Measurements from ENCODE around the gene ITPKB.

The ITPKB gene

DNA sequence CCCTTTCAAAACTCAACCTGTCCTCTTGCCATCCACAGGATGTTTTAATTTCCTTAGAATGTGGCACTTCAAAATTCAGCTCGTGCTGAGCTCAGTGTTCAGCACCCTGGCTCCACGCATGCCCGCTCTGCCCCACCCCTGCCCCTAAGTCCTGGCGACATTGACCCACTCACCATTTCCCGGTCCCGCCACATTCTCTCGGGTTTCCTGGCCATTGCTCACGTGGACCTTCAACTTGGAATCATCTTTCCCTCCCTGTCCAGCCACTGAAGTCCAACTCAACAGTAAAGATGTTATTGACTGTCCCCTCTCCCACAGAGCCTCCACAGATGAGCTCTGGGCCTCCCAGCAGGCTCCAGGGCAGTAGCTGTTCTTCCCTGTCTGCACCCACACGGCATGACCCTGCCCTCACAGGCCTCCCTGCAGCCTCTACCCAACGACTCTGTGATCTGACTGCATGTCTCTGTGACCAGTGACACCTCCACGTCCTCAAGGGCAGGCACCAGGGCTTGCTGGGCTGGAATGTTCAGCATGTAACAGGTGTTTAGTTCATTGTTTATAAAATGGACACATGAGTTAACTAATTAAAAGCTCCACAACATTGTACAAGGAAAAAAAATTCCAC lies 53.8 kb downstream of the ITPKB start:
- DNase-seq (ENCODE audit: low spot score): no peak

DNA sequence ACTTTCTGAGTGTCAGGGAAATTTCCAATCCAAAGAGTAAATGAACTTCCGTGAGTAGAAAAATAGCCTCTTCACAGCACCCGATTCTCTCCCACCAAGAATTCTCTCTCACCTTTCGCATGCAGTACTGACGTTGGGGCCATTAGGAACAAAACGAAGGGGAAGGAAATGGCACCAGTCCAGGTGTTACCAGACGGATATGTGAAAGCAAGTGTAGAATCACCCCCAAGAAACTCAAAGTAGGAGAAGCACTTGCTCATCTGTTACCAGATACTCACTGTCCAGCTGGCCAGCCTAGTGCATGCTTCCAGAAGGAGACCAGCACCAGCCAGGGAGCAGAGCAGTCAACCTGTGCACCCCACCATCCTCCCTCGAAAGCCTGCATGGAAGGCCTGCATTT lies 55.1 kb downstream of the ITPKB start:
- no peak for DNase-seq (ENCODE audit: low spot score)

- DNase-seq (ENCODE audit: low spot score): no peak
Observed at GRCh38 chr1:226682871-226683814, 55.9 kb downstream of the ITPKB start.

- DNase-seq (ENCODE audit: low spot score): no peak
Observed at GRCh38 chr1:226681652-226682493, 57.2 kb downstream of the ITPKB start.

GRCh38 chr1:226680653-226681052 lies 58.4 kb downstream of the ITPKB start:
- no peak for DNase-seq (ENCODE audit: low spot score)

DNA sequence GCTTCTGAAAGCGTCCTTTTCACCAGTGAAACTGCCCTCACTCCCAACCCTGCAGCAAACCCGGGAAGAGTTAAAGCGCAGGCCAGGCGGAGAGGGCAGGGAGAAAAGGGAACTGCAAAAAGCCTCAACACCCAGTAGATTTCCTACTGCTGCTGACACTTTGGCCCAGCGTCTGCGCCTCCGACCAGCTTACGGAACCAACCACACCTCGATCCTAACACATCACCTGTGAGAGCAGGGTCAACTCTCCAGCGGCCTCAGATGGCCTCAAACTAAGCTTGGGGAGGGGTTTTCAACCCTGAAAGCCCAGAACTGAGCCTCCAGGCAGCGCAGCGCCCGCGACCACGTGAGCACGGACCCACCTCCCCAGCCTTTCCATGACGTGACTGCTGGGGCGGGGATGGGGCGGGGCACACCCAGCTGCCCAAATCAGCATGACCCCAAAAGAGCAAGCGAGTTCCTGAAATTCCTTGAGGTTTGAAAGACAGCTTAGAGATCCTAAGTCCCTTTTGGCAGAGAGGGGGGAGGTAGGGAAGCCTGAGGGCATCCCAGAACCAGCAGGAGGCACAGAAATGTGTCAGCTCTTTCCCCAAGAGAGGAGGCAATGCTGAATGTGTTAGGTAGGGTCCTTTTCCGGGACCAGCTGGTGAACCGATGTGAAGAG lies 59.1 kb downstream of the ITPKB start:
- DNase-seq (ENCODE audit: low spot score): peak; percentile 94

DNA sequence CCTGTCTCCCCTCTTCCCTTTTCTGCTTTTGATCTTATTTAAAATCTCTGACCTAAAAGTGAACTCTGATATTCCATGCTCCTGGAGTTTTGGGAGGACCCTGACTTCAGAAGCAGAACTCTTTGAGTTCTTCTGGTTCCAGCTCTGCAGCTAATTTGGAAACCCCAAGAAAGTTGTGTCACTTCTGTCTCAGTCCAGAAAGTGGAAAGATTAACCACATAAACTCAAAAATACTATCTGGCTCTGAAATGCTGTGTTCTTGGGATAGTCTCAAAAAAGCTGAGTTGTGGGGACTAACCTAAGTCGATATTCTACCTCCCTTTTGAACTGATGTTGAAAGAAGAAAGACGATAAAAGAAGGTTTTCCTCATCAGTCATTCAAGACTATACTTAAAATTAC lies 59.8 kb downstream of the ITPKB start:
- no peak for DNase-seq (ENCODE audit: low spot score)

GRCh38 chr1:226678701-226679100 lies 60.4 kb downstream of the ITPKB start:
- no peak for DNase-seq (ENCODE audit: low spot score)

DNA sequence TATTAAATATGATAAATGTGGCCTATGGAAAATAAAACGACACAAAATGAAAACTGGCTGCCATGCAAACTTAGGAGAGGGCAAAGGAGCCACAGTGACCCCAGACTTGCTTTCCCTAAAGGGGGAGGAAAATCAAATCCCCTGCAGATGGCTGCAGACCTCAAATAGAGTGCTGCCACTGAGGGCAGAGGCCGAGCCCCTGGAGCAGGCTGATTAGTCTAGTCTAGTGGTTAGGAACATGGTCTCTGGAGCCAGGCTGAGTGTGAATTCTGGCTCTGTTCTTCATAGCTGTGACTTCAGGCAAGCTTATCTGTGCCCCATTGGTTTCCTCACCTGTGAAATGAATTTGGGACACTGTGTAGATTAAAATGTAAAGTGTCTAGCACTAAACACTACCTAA lies 60.8 kb downstream of the ITPKB start:
- no peak for DNase-seq (ENCODE audit: low spot score)

DNA sequence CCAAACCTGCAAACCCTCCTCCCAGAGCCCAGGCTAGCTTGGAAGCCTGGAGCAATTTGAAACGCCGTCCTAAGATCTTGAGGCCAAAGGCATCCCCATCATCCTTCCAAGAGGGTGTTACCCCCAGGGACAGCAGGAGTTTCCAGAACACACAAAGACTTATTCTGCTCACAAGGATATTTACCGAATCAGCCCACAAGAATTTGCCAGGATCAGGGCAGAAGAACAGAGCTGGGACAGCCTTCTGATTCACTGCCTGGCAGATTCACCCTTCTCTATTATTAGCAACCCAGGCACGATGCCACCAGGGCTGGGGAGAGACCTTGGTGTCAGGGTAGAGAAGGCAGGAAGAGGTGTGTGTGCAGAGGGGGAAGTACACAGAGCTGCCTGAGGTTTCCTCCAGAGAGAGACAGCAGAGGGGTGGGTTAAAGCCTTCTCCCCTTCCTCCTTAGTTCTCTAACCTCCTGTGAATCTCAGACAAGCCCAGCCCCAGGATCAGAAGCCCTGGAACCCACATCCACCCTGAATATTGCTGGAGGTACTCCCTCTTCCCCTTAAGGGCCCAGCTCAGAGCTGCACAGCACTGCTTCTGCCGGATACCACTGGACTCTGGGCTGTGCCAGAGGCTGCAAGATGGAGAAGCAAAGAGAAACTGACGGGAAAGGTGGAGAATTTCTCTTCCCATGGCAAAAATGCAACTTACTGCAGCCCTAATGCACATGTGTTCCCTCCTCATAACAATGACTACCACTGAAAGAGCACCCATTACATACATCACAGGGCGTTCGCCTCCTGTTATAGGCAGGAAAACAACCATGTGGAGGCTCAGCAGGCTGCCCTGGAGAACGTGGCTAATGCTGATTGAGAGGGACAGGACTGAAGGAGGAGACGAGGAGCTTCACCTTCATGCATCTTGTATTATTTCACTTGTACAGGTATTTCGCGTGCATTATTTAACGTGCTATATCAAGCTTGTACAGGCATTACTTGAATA lies 61.8 kb downstream of the ITPKB start:
- DNase-seq (ENCODE audit: low spot score): no peak

- DNase-seq (ENCODE audit: low spot score): no peak
Observed at GRCh38 chr1:226676381-226676780, 62.7 kb downstream of the ITPKB start.

DNA sequence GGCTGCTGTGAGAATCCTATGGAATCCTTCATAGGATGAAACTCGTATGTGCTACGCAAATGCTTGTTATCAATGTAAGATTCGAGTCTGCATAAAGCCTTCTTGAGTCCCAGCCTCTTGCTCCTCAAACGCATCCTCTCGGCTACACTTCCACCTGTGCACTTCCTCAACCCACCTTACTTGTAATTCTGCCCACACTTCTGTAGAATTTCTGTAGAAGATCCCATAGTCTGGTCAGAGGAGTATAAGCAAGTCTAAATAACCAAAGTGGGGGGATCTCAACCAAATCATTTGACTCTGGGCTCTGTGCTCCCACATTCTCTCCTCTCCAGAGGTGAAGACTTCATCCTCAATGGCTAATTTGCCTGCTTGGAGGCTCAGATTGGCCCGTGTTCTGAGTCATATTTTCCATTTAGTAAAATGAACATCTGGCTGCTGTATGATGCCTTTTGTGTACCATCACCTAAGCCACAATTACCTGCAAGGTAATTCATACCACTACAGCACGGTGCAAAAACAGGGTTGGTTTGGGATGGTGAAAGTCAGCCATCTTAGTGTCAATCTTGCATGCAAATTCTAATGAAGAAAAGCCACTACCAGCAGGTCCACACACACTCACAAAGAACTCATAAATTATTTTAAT lies 63.2 kb downstream of the ITPKB start:
- DNase-seq (ENCODE audit: low spot score): no peak

DNA sequence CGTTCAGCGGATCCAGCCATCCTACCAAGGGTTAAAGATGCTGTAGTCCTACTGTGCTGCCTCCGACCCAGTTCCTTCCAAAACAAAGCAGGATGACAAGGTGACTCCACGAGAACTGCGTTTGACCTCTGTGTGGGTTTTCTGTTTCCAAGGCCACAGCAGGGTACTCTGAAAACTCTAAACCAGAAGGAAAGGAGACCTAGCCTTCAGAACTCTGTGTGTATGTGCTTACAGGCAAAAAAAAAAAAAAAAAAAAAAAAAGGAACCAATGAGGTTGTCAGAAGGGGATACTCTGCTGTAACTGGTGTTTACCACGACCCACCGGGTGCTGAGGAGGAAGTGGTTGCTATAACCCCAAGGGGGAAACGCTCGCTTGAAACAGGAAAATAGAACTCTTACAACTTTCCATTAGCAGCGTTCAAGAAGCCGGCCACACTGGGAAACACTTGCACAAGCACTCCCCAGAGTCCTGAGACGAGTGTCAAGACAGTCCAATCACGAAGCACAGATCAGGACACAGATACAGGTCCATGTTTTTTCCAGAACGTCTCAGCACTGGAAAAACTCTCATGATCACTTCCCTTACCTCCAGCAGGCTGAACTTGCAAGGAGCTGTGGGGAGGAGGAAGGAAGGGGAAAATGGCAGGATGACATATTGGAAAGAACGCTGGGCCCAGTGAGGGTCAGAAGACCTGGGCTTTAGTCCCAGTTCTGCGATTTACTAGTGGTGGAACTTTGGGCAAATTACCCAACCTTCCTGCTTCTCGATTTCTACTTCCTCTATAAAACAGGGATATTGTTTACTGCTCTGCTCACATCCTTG lies 64.0 kb downstream of the ITPKB start:
- DNase-seq (ENCODE audit: low spot score): no peak

DNA sequence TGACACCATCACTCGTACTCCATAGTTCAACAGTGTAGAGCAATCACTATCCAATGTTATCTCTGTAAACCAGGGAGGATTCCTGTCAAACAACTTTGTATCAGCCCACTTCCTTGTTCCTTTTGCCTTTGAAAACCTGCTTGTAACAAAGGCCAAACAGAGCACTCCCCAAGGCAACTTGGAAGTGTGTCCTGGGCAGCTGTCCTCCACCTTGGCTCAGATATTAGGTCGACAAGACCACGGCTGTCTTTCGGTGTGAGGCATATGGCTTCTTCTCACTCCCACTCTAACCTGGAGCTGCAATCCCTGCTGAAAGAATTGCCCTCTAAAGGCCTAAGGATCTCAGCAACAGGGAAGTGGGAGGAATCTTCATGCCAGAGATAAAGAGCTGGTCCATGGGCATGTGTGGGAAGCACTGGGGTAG lies 66.7 kb downstream of the ITPKB start:
- DNase-seq (ENCODE audit: low spot score): no peak

- no peak for DNase-seq (ENCODE audit: low spot score)
Observed at GRCh38 chr1:226671277-226671676, 67.8 kb downstream of the ITPKB start.

DNA sequence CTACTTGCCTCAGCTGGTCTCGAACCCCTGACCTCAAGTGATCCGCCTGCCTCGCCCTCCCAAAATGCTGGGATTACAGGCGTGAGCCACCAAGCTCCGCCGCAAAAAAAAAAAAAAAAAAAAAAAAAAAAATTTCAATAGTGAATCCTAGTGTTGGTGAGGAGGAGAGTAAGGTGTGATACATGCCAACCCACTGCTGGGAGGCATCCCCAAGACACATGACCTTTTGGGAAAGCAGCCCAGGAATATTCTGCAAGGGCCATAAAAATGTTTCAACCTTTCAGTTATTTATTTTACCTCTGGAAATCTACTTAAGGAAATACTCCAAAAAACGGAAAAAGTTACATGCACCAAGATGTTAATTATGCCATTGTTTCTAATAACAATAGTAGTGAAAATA lies 69.0 kb downstream of the ITPKB start:
- DNase-seq (ENCODE audit: low spot score): no peak

DNA sequence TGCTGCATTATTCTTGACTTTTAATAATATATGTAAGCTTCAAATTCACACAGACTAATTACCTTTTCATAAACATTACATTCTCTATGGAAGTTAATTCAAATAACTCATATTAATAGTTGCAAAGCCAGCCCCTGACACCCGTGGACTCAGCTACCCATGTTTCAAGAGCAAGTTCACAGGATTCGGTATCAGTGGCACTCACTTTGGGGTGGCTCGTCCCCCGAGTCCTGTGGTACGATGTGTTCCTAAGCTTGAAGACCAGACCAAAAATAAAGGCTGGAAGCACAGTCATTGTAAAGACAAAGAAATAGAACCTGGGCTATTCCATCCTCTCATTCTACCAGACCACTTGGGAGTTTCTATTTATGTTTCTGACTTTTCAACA lies 70.9 kb downstream of the ITPKB start:
- no peak for DNase-seq (ENCODE audit: low spot score)

DNA sequence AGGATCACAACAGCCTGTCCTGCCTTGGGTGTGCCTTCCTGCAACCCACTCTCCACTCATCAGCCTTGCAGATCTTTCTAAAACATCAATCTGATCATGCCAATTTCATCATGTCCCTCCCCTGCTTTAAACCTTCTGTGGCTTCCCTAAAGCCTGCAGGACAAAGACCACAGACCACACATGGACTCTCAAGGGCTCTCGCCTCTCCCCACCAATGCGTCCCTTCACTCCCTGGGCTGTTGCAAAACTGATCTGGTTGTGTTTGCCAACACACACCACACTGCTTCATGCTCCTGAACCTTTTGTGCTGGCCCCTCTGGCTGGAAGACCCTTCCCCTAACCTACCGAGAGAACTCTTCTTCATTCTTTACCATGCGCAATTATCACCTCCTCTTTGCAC lies 72.4 kb downstream of the ITPKB start:
- no peak for DNase-seq (ENCODE audit: low spot score)

- DNase-seq (ENCODE audit: low spot score): no peak
Observed at GRCh38 chr1:226666164-226666506, 72.9 kb downstream of the ITPKB start.

Measured in left forelimb (tissue), 1 donor.